ENCODE results near the gene SEZ6L.

GRCh38 chr22:26276529-26277160 lies 107.4 kb downstream of the SEZ6L start:
- TF ChIP-seq CTCF (IDR thresholded peaks at IDR 0.05) (no peak), POLR2A (IDR thresholded peaks at IDR 0.05) (no peak)
